ENCODE data around the gene SNX6.

- TF ChIP-seq POLR2A (IDR thresholded peaks at IDR 0.05; ENCODE audit: low read length) (no peak), GATA1 (IDR thresholded peaks at IDR 0.05; ENCODE audit: low read depth, low read length) (no peak)
Observed at GRCh38 chr14:34649344-34649743, 19.4 kb upstream of the SNX6 start.
